Measurements from ENCODE around the gene ADD2.
"Not testable (repeated sequence)": the region's sequence is repeated elsewhere in the genome, so short reads cannot be mapped to it uniquely, and the experiment has no call there.

ADD2 gene

GRCh38 chr2:70752396-70752795 is 15.6 kb downstream of the ADD2 start:
- DNase-seq (ENCODE audit: low read depth in 2 of 2, low spot score in 1 of 2) = no peak

- DNase-seq (ENCODE audit: low read depth in 2 of 2, low spot score in 1 of 2) = no peak
Measured at GRCh38 chr2:70751881-70752280, 16.1 kb downstream of the ADD2 start.

GRCh38 chr2:70750320-70750719 is 17.7 kb downstream of the ADD2 start:
- DNase-seq (ENCODE audit: low read depth in 2 of 2, low spot score in 1 of 2) = no peak

- DNase-seq (ENCODE audit: low read depth in 2 of 2, low spot score in 1 of 2) = no peak
Measured at GRCh38 chr2:70748002-70748784, 19.8 kb downstream of the ADD2 start.

GRCh38 chr2:70747284-70747683 is 20.7 kb downstream of the ADD2 start:
- no peak for DNase-seq (ENCODE audit: low read depth in 2 of 2, low spot score in 1 of 2)

GRCh38 chr2:70746094-70746974 is 21.7 kb downstream of the ADD2 start:
- no peak for DNase-seq (ENCODE audit: low read depth in 2 of 2, low spot score in 1 of 2)

GRCh38 chr2:70745276-70745825 is 22.6 kb downstream of the ADD2 start:
- no peak for DNase-seq (ENCODE audit: low read depth in 2 of 2, low spot score in 1 of 2)

GRCh38 chr2:70744397-70744796 is 23.6 kb downstream of the ADD2 start:
- no peak for DNase-seq (ENCODE audit: low read depth in 2 of 2, low spot score in 1 of 2)

GRCh38 chr2:70743677-70744076 is 24.3 kb downstream of the ADD2 start:
- no peak for DNase-seq (ENCODE audit: low read depth in 2 of 2, low spot score in 1 of 2)

GRCh38 chr2:70743068-70743467 is 24.9 kb downstream of the ADD2 start:
- no peak for DNase-seq (ENCODE audit: low read depth in 2 of 2, low spot score in 1 of 2)

GRCh38 chr2:70739492-70739891 is 28.5 kb downstream of the ADD2 start:
- DNase-seq (ENCODE audit: low read depth in 2 of 2, low spot score in 1 of 2) = not testable (repeated sequence)

- no peak for DNase-seq (ENCODE audit: low read depth in 2 of 2, low spot score in 1 of 2)
Measured at GRCh38 chr2:70738159-70738558, 29.8 kb downstream of the ADD2 start.

- DNase-seq (ENCODE audit: low read depth in 2 of 2, low spot score in 1 of 2) = no peak
Measured at GRCh38 chr2:70735071-70735470, 32.9 kb downstream of the ADD2 start.

GRCh38 chr2:70733646-70734180 is 34.3 kb downstream of the ADD2 start:
- DNase-seq (ENCODE audit: low read depth in 2 of 2, low spot score in 1 of 2) = no peak

- no peak for DNase-seq (ENCODE audit: low read depth in 2 of 2, low spot score in 1 of 2)
Measured at GRCh38 chr2:70732766-70733645, 35.0 kb downstream of the ADD2 start.

GRCh38 chr2:70730730-70731129 is 37.3 kb downstream of the ADD2 start:
- DNase-seq (ENCODE audit: low read depth in 2 of 2, low spot score in 1 of 2) = no peak

- DNase-seq (ENCODE audit: low read depth in 2 of 2, low spot score in 1 of 2) = no peak
Measured at GRCh38 chr2:70729647-70730046, 38.4 kb downstream of the ADD2 start.

GRCh38 chr2:70728128-70728527 is 39.9 kb downstream of the ADD2 start:
- no peak for DNase-seq (ENCODE audit: low read depth in 2 of 2, low spot score in 1 of 2)

- no peak for DNase-seq (ENCODE audit: low read depth in 2 of 2, low spot score in 1 of 2)
Measured at GRCh38 chr2:70726947-70727725, 40.9 kb downstream of the ADD2 start.

GRCh38 chr2:70725505-70725904 is 42.5 kb downstream of the ADD2 start:
- DNase-seq (ENCODE audit: low read depth in 2 of 2, low spot score in 1 of 2) = no peak

Measured in stimulated activated CD8-positive, alpha-beta memory T cell treated with anti-CD3 and anti-CD28 coated beads, Interleukin-4, amount 100 ng/mL, for 4 hours (primary cell).